PC-3 (cell line): Measurements from ENCODE around the gene TMEM138. TPM values are rescaled to one million over a fixed set of nuclear protein-coding genes. Genes with fewer than 3 reads are reported as not detected.

ENCODE experiments used
- ATAC-seq: fragments of 200-7000 bp; cut with Tn5 transposase; 2 replicates; pipeline ENCODE4 v1.9.1; 2020; ENCODE audit warnings: mild to moderate bottlenecking, moderate library complexity
- BruUV-seq: library from RNA; stranded (reverse); fragments of 400-500 nt; replicated peaks from 2 replicates; lab custom pipeline; 2021; lab: Mats Ljungman, UMichigan
- CTCF ChIA-PET: fragments of 300-600 bp; sonication (Branson Sonifier 250); formaldehyde crosslinking; loops from one replicate; lab custom pipeline; 2022; ENCODE audit warnings: antibody characterized with exemption; lab: Charles Lee
- POLR2A ChIA-PET: fragments of 300-600 bp; sonication (Branson Sonifier 250); formaldehyde crosslinking; loops from one replicate; lab custom pipeline; 2022; ENCODE audit warnings: antibody characterized with exemption; ENCODE audit not compliant: unreplicated experiment; lab: Charles Lee
- DNase-seq: peaks from one replicate; pipeline ENCODE4 v3.0.0-alpha.2; 2015
- H2AFZ ChIP-seq: fragments of 300-600 bp; sonication (generic); 2 replicates; pipeline ENCODE4 v1.6.0; 2016; ENCODE audit warnings: antibody characterized with exemption, low read length
- H3F3A ChIP-seq: fragments of 300-600 bp; sonication (generic); one replicate; pipeline ENCODE4 v1.6.0; 2017; ENCODE audit warnings: antibody characterized with exemption, low read length, control low read depth, mild to moderate bottlenecking; ENCODE audit not compliant: unreplicated experiment
- H3K27ac ChIP-seq: fragments of 300-600 bp; sonication (generic); 2 replicates; pipeline ENCODE4 v1.5.1; 2016; ENCODE audit warnings: mild to moderate bottlenecking, low read length
- H3K27me3 ChIP-seq: fragments of 300-600 bp; sonication (generic); 2 replicates; pipeline ENCODE4 v1.6.1; 2016; ENCODE audit warnings: low read length, mixed read lengths
- H3K36me3 ChIP-seq: fragments of 300-600 bp; sonication (generic); 2 replicates; pipeline ENCODE4 v1.6.1; 2016; ENCODE audit warnings: low read depth, mixed run types, low read length, mixed read lengths
- H3K4me1 ChIP-seq: fragments of 300-600 bp; sonication (generic); 2 replicates; pipeline ENCODE4 v1.5.1; 2016; ENCODE audit warnings: low read length; ENCODE audit not compliant: insufficient read depth
- H3K4me2 ChIP-seq: fragments of 300-600 bp; sonication (generic); 2 replicates; pipeline ENCODE4 v1.6.0; 2016; ENCODE audit warnings: low read length
- H3K4me3 ChIP-seq: fragments of 300-600 bp; sonication (generic); 2 replicates; pipeline ENCODE4 v1.5.1; 2016; ENCODE audit warnings: mild to moderate bottlenecking, low read length, mixed read lengths
- H3K79me2 ChIP-seq: fragments of 300-600 bp; sonication (generic); 2 replicates; pipeline ENCODE4 v1.6.1; 2017; ENCODE audit warnings: low read length, mixed read lengths
- H3K9ac ChIP-seq: fragments of 300-600 bp; sonication (generic); 2 replicates; pipeline ENCODE4 v1.6.0; 2016; ENCODE audit warnings: mild to moderate bottlenecking, low read length
- H3K9me2 ChIP-seq: fragments of 300-600 bp; sonication (generic); replicated peaks from 2 replicates; pipeline ENCODE4 v1.6.1; 2016; ENCODE audit warnings: mixed run types, low read length, mixed read lengths
- H3K9me3 ChIP-seq: fragments of 300-600 bp; sonication (generic); 2 replicates; pipeline ENCODE4 v1.6.1; 2016; ENCODE audit warnings: low read length, mixed read lengths
- H4K20me1 ChIP-seq: fragments of 300-600 bp; sonication (generic); 2 replicates; pipeline ENCODE4 v1.6.1; 2016; ENCODE audit warnings: low read length, mixed read lengths
- EZH2 ChIP-seq: fragments of 300-600 bp; sonication (generic); IDR thresholded peaks from one replicate; pipeline ENCODE4 v1.6.1; 2017; ENCODE audit warnings: antibody characterized with exemption, mild to moderate bottlenecking, low read length; ENCODE audit not compliant: unreplicated experiment
- EZH2phosphoT487 ChIP-seq: fragments of 300-600 bp; sonication (generic); IDR thresholded peaks from 2 replicates; pipeline ENCODE4 v1.6.1; 2018; ENCODE audit warnings: mild to moderate bottlenecking, antibody characterized with exemption, low read length, borderline replicate concordance
- intact Hi-C: fragments of 100-400 bp; cut with micrococcal nuclease; formaldehyde crosslinking; loops from 2 replicates; pipeline ENCODE4 v1.9.0; 2023
- total RNA-seq: library from RNA; depleted of rRNA; stranded (reverse); fragments of >200 nt; gene quantifications from 2 replicates; pipeline ENCODE4 v1.2.3, GENCODE V29; 2014
- TF ChIP-seq, protein P1 (sequence below): fragments of 300-600 bp; sonication (generic); conservative IDR thresholded peaks from 2 replicates; pipeline ENCODE4 v1.5.1; 2017; ENCODE audit warnings: antibody characterized with exemption, low read depth, mild to moderate bottlenecking, low read length

TMEM138 gene
- total RNA-seq, 1 experiment from 2014 or later: 40.7 TPM

DNA sequence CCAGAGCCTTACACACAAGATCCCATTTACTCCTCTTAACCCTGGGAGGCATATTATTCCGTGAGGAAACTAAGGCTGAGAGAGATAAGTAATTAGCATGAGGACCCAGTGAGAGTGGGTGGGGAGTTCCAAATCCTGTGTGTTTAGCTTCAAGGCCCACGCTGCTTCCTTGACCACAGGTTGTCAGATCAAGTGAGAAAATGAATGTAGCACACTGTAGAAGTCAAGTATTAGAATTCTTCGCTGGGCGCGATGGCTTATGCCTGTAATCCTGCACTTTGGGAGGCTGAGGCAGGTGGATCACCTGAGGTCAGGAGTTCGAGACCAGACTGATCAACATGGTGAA, 4.3 kb upstream of the TMEM138 start:
- Histone ChIP-seq H3K36me3 (peaks cover 4% of the 10 kb centered on the region; the same call in 1 of the 2 replicates), H3K4me1 (peaks cover 10% of the 10 kb centered on the region; the same call in 1 of the 2 replicates), H3K4me2 (no peak overlapping the region), H3K9me2 (no peaks in the 10 kb centered on the region), H3K9me3 (no peaks in the 10 kb centered on the region), H3K27me3 (no peaks in the 10 kb centered on the region), H3K27ac (no peak overlapping the region), H3K79me2 (peaks cover 26% of the 10 kb centered on the region), H3K4me3 (no peak overlapping the region), H4K20me1 (no peaks in the 10 kb centered on the region), H3F3A (no peaks in the 10 kb centered on the region), H3K9ac (no peak overlapping the region), H2AFZ (no peak overlapping the region)
- no peak for DNase-seq
- intact Hi-C loops: no loop called here
- POLR2A ChIA-PET: no interaction called here
- no peak for TF ChIP-seq EZH2
- TF ChIP-seq, protein P1, sequence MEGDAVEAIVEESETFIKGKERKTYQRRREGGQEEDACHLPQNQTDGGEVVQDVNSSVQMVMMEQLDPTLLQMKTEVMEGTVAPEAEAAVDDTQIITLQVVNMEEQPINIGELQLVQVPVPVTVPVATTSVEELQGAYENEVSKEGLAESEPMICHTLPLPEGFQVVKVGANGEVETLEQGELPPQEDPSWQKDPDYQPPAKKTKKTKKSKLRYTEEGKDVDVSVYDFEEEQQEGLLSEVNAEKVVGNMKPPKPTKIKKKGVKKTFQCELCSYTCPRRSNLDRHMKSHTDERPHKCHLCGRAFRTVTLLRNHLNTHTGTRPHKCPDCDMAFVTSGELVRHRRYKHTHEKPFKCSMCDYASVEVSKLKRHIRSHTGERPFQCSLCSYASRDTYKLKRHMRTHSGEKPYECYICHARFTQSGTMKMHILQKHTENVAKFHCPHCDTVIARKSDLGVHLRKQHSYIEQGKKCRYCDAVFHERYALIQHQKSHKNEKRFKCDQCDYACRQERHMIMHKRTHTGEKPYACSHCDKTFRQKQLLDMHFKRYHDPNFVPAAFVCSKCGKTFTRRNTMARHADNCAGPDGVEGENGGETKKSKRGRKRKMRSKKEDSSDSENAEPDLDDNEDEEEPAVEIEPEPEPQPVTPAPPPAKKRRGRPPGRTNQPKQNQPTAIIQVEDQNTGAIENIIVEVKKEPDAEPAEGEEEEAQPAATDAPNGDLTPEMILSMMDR: no peak
- no peak for TF ChIP-seq EZH2phosphoT487
- BruUV-seq: no TSS peak
- CTCF ChIA-PET: no interaction called here
- no peak for ATAC-seq

DNA sequence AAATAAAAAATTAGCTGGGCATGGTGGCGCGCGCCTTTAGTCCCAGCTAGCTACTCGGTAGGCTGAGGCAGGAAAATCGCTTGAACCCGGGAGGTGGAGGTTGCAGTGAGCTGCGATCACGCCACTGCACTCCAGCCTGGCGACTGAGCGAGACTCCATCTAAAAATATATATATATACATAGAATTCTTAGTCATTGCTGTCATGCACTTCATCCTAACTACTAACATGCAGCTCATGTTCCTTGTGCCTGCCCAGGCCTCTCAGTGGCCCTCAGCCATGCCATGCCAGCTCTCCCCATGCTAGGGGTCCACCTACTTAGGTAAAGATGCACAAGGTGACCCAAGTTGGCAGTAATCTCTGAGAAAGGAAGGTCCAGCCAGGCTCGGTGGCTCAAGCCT, 3.6 kb upstream of the TMEM138 start:
- BruUV-seq: no TSS peak

DNA sequence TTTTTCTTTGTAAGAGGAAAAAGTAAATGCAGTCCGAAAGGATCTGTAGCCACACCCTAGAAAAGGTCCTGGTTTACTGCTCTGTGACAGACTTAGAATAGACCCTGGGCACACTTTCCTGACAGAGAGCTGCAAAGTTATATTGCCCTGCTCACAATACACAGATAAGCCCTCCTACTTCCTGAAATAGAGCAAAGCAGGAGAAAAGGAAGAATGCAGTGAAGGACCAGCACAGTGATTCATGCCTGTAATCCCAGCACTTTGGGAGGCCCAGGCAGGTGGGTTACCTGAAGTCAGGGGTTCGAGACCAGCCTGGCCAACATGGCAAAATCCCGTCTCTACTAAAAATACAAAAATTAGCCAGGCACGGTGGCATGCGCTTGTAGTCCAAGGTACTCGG, 2.7 kb upstream of the TMEM138 start:
- H4K20me1 ChIP-seq: no peaks in the 10 kb centered on the region
- H3K9me2 ChIP-seq: no peaks in the 10 kb centered on the region
- ATAC-seq: no peak
- no peak overlapping the region for H3K27ac ChIP-seq
- H3K4me1 ChIP-seq: peaks cover 17% of the 10 kb centered on the region
- no peak overlapping the region for H2AFZ ChIP-seq
- H3K9me3 ChIP-seq: no peaks in the 10 kb centered on the region
- no peaks in the 10 kb centered on the region for H3F3A ChIP-seq
- BruUV-seq: no TSS peak
- no peaks in the 10 kb centered on the region for H3K27me3 ChIP-seq
- intact Hi-C loops: no loop called here
- DNase-seq: no peak
- TF ChIP-seq EZH2 (no peak), EZH2phosphoT487 (no peak)
- TF ChIP-seq, protein P1: no peak
- POLR2A ChIA-PET: interaction anchor here (0.6 kb wide), 1 partner anchor 49 kb away, joined by 5 read pairs; no protein-coding TSS in a partner anchor
- no peak overlapping the region for H3K9ac ChIP-seq
- H3K4me2 ChIP-seq: no peak overlapping the region
- H3K4me3 ChIP-seq: no peak overlapping the region
- peaks cover 9% of the 10 kb centered on the region for H3K36me3 ChIP-seq
- CTCF ChIA-PET: no interaction called here
- peaks cover 42% of the 10 kb centered on the region for H3K79me2 ChIP-seq

More for the DNA sequence above, 3.6 kb upstream of the TMEM138 start:
- Histone ChIP-seq H3K36me3 (no peaks in the 10 kb centered on the region), H2AFZ (no peak overlapping the region), H3K9me3 (no peaks in the 10 kb centered on the region), H3K9me2 (no peaks in the 10 kb centered on the region), H3K4me2 (no peak overlapping the region), H3F3A (no peaks in the 10 kb centered on the region), H3K27me3 (no peaks in the 10 kb centered on the region), H3K79me2 (peaks cover 33% of the 10 kb centered on the region), H3K4me3 (no peak overlapping the region), H3K9ac (no peak overlapping the region), H4K20me1 (no peaks in the 10 kb centered on the region), H3K27ac (no peak overlapping the region), H3K4me1 (peaks cover 13% of the 10 kb centered on the region)
- ChIA-PET POLR2A (no interaction called here), CTCF (no interaction called here)
- TF ChIP-seq, protein P1: no peak
- TF ChIP-seq EZH2phosphoT487: no peak
- TF ChIP-seq EZH2: no peak
- intact Hi-C loops: no loop called here
- DNase-seq: no peak
- no peak for ATAC-seq
